Left cardiac atrium (tissue), 4 donors: ENCODE data around the gene SGPL1. TPM values are rescaled to one million over a fixed set of nuclear protein-coding genes. Genes with fewer than 3 reads are reported as not detected.
"Not testable (repeated sequence)": the region's sequence is repeated elsewhere in the genome, so short reads cannot be mapped to it uniquely, and the experiment has no call there.

Source experiments
- ATAC-seq, 2 donors: fragments of 200-7000 bp; cut with Tn5 transposase; one replicate each; pipeline ENCODE4 v1.9.1; 2020; ENCODE audit warnings: mild to moderate bottlenecking in 2 of 2, moderate library complexity in 2 of 2
- DNase-seq: peaks from one replicate; pipeline ENCODE4 v3.0.0-alpha.2; 2020
- intact Hi-C, 2 donors: fragments of 100-400 bp; cut with DNase I; formaldehyde crosslinking; loops; one replicate each; pipeline versions ENCODE4 v1.14.1 to v1.15.1; 2022 to 2023
- long read RNA-seq: library from polyadenylated mRNA; unstranded; transcript quantifications from one replicate; pipeline ENCODE4 v2.0.0, GENCODE V29; 2021
- total RNA-seq, 2 donors: library from RNA; stranded (reverse); fragmentation: NEBNext Ultra II Directional; extraction: Animal tissue kit (Norgen Biotek cat#: 25700); gene quantifications; one replicate each; pipeline ENCODE4 v1.2.1, GENCODE V29; 2021
- donor health status: DM: no; HTN: yes; CAD: no.
- donor health status: DM: no; HTN: yes; CAD: no; lungs with severe emphysema.
- donor health status: DM: yes; HTN: yes; CAD: no.
- donor health status: Dilated cardiomyopathy.

SGPL1 gene
- total RNA-seq, result 10 to 100 TPM; 18.5 to 19.3 TPM
- long read RNA-seq, partial matches to known transcripts, result 1 of 6 reads
- long read RNA-seq, other reads (novel, unspliced or antisense), result 5 of 6 reads

- intact Hi-C loops, result loop anchor here (1.0 to 2.0 kb wide), 2 partner anchors 65 kb away; no protein-coding TSS in a partner anchor
- peak; percentile 96 to 97 for ATAC-seq
Observed at GRCh38 chr10:70815504-70816219, at the start of gene SGPL1. TSS of gene SGPL1 (plus strand) at chr10:70815948. CDS start at chr10:70816854, 906 bp downstream.

GRCh38 chr10:70768026-70768685, 47.6 kb upstream of the SGPL1 start:
- ATAC-seq, intact Hi-C loops, DNase-seq: not testable (repeated sequence)

More at GRCh38 chr10:70815504-70816219, at the start of gene SGPL1:
- peak; percentile 89 for DNase-seq

DNA sequence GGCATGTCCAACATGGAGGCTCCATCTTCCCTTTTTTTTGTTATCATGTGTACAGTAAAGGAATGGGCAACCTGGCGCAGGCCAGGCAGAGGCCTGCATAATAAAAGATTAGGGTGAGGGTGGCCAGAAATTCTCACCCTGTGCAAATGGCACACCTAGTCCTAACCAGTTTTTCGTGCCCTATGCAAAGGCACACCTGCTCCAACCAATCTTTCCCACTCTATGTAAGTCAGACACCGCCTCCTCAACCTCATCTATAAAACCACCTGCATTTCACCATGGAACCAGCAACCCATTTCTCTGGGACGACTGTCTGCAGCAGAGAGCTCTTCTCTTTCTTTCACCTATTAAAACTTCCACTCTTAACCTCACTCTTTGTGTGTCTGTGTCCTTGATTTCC, 46.6 kb upstream of the SGPL1 start:
- ATAC-seq, result no peak
- intact Hi-C loops, result no loop called here
- no peak for DNase-seq

- no peak for DNase-seq
- intact Hi-C loops, result no loop called here
Observed at GRCh38 chr10:70770001-70770400, 45.7 kb upstream of the SGPL1 start.

DNA sequence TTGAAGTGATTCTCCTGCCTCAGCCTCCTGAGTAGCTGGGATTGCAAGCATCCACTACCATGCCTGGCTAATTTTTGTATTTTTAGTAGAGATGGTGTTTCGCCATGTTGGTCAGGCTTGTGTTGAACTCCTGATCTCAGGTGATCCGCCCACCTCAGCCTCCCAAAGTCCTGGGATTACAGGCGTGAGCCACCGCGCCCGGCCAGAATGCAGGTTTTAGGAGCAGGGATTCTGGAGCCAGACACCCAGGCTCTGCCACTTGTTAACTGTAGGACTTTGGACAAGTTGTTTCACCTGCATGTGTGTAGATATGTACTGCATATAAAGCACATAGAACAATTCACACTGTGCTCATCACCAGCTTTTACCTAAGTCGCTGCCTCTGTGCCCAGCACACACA, 45.2 kb upstream of the SGPL1 start:
- intact Hi-C loops, DNase-seq, ATAC-seq: not testable (repeated sequence)

More at GRCh38 chr10:70770001-70770400, 45.7 kb upstream of the SGPL1 start:
- no peak for ATAC-seq

DNA sequence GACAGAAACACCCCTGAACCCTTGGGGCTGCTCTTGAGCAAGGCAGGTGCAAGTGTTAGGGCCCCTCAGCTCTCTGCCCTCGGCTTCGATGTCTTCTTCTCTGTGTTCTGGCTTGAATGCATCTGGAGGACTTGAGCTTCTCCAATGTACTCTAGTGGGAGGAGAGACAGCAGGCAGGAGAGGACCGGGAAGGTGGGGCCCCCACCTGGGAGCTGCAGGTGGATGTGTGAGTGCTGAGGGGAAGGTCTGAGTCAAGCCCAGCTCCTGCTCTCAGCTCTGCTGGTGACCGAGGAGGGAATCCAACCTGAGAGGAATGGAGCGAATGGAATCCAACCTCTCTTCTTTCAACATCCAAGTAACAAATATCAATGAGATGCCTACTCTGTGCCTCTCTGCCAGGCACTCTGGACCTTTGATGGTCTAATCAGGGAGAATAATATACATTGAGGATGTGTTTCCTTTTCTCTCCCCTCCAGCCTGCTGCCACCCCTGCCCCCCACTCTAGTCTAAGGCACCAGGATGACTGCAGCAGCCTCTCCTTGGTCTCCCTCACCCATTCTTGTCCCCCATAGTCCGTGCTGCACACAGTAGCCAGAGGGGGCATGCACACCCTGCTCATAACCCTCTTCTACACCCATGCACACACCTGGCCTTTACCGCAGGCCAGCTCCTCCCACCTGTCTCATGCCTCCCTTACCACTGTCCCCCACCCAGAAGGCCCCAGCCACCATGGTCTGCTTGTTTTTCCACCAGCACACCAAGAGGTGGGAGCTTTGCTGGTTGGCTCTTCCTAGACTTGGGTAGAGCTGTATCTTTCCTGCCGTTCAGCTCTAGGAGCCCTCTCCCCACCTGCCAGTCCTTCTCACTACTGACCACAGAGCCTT, 44.2 kb upstream of the SGPL1 start:
- ATAC-seq (no peak), DNase-seq (no peak)
- intact Hi-C loops, result no loop called here

- DNase-seq, result no peak
Observed at GRCh38 chr10:70772627-70773026, 43.1 kb upstream of the SGPL1 start.

GRCh38 chr10:70773461-70773860, 42.3 kb upstream of the SGPL1 start:
- DNase-seq (no peak), ATAC-seq (no peak)
- intact Hi-C loops, result no loop called here

More at GRCh38 chr10:70772627-70773026, 43.1 kb upstream of the SGPL1 start:
- ATAC-seq, result no peak
- intact Hi-C loops, result no loop called here

- DNase-seq, result no peak
- no peak for ATAC-seq
- intact Hi-C loops, result no loop called here
Observed at GRCh38 chr10:70773965-70774809, 41.6 kb upstream of the SGPL1 start.

GRCh38 chr10:70774810-70775678, 40.7 kb upstream of the SGPL1 start:
- DNase-seq (no peak), ATAC-seq (no peak)
- intact Hi-C loops, result no loop called here

DNA sequence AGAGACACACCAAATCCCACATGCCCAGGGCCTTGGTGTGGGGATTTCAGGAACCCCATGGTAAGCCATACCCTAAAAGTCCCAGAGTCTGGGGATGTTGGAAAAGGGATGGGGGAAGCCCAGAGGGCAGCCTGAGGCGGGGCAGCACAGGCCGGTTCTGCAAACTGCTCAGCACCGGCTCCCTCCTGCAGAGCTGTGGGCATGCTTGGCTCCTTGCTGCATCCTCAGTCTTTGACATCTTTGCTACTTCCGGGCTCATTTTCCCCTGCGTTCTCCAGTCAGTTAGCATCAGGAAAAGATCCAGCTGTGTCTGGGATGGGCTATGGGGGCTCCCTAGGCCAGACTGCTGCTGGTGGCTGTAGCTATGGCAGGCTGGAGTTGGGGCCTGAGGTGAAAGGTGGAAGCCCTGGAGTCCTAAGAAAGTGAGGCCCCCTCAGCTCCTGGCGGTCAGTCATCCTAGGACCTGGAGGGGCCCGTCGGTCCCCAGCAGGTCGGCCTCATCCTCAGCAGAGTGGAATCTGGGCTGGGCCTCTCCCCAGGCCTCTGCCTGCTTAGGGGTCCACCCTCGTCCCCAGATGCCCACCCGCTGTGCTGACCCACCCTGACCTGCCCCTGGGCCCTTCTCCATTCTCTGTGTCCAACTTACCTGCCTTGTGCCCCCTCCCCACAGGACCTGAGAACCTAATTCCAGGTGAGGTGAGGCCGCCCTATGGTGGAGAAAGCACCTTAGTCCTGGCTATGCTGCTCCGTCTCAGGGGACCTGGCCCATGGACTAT, 39.9 kb upstream of the SGPL1 start:
- intact Hi-C loops, result no loop called here
- DNase-seq, result no peak
- ATAC-seq, result no peak

GRCh38 chr10:70776455-70777005, 39.2 kb upstream of the SGPL1 start:
- no peak for ATAC-seq
- DNase-seq, result no peak
- intact Hi-C loops, result no loop called here

- intact Hi-C loops, result no loop called here
- DNase-seq (no peak), ATAC-seq (no peak)
Observed at GRCh38 chr10:70777063-70777875, 38.5 kb upstream of the SGPL1 start.

DNA sequence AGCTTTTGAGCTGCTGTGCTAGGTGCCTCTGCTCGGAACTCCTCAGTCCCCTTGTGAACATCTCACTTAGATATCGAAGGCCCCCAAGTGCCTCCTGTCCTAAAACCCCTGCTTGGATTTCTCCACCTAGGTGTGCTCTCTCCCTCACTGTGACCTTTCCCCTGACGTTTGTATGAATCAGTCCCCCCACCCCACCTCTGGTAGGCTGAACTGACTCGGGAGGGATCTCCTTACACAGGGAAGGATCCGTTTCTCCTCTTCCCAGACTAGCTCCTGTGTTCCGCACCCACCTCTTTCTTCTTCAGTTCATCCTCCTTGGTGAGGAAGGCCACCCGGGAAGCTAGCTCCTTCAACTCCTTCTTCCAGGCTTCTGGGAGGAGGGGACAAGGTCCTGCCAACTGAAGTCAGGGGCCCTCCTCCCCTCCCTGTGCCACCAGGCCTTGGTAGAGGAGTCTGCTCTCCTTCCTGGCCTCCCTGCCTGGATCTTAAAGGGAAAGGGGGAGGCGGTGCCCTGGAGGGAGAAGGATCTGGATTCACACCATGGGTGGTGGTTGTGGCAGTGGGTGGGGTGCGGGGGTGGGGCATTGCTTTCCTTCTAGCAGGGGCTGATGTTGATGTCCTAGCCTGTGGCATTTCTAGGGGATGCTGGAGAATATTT, 37.4 kb upstream of the SGPL1 start:
- no peak for DNase-seq
- ATAC-seq, result no peak
- intact Hi-C loops, result no loop called here

GRCh38 chr10:70779088-70779487, 36.7 kb upstream of the SGPL1 start:
- ATAC-seq (peak in 1 of 2 donors; percentile 62), DNase-seq (no peak)
- intact Hi-C loops, result no loop called here
